H1 (cell line): ENCODE measurements around the gene EGLN3. TPM values are rescaled to one million over a fixed set of nuclear protein-coding genes. Genes with fewer than 3 reads are reported as not detected.

ENCODE experiments used
- polyA plus RNA-seq, 7 experiments: library from polyadenylated mRNA; depleted of rRNA in 3 of 7; stranded (reverse) in 5 of 7; unstranded in 2 of 7; fragments of >200 nt in 5 of 7; fragments of 200-250 nt in 2 of 7; gene quantifications; 1 replicate in 5 of 7; 2 replicates in 1 of 7; 4 replicates in 1 of 7; pipeline versions ENCODE4 v1.2.1 to v1.2.3, GENCODE V29; 2011 to 2013; ENCODE audit warnings: missing spikeins in 2 of 7, mixed read lengths in 2 of 7
- total RNA-seq: library from RNA; stranded (reverse); fragmentation: NEBNext Ultra II Directional; extraction: Animal tissue kit (Norgen Biotek cat#: 25700); gene quantifications from 2 replicates; pipeline ENCODE4 v1.2.1, GENCODE V29; 2021
- TF ChIP-seq, protein P1 (sequence below): fragments of 300-600 bp; sonication (generic); IDR thresholded peaks from 2 replicates; pipeline ENCODE4 v1.7.1; 2012; ENCODE audit warnings: low read length, moderate library complexity, mild to moderate bottlenecking, inconsistent platforms; ENCODE audit not compliant: insufficient replicate concordance

EGLN3 gene
- total and polyA plus RNA-seq, 2 of the 8 experiments (the other 6 are each of a cell fraction or from before 2014, with no cell fraction given), result 10.6 to 27.3 TPM

- TF ChIP-seq, protein P1, sequence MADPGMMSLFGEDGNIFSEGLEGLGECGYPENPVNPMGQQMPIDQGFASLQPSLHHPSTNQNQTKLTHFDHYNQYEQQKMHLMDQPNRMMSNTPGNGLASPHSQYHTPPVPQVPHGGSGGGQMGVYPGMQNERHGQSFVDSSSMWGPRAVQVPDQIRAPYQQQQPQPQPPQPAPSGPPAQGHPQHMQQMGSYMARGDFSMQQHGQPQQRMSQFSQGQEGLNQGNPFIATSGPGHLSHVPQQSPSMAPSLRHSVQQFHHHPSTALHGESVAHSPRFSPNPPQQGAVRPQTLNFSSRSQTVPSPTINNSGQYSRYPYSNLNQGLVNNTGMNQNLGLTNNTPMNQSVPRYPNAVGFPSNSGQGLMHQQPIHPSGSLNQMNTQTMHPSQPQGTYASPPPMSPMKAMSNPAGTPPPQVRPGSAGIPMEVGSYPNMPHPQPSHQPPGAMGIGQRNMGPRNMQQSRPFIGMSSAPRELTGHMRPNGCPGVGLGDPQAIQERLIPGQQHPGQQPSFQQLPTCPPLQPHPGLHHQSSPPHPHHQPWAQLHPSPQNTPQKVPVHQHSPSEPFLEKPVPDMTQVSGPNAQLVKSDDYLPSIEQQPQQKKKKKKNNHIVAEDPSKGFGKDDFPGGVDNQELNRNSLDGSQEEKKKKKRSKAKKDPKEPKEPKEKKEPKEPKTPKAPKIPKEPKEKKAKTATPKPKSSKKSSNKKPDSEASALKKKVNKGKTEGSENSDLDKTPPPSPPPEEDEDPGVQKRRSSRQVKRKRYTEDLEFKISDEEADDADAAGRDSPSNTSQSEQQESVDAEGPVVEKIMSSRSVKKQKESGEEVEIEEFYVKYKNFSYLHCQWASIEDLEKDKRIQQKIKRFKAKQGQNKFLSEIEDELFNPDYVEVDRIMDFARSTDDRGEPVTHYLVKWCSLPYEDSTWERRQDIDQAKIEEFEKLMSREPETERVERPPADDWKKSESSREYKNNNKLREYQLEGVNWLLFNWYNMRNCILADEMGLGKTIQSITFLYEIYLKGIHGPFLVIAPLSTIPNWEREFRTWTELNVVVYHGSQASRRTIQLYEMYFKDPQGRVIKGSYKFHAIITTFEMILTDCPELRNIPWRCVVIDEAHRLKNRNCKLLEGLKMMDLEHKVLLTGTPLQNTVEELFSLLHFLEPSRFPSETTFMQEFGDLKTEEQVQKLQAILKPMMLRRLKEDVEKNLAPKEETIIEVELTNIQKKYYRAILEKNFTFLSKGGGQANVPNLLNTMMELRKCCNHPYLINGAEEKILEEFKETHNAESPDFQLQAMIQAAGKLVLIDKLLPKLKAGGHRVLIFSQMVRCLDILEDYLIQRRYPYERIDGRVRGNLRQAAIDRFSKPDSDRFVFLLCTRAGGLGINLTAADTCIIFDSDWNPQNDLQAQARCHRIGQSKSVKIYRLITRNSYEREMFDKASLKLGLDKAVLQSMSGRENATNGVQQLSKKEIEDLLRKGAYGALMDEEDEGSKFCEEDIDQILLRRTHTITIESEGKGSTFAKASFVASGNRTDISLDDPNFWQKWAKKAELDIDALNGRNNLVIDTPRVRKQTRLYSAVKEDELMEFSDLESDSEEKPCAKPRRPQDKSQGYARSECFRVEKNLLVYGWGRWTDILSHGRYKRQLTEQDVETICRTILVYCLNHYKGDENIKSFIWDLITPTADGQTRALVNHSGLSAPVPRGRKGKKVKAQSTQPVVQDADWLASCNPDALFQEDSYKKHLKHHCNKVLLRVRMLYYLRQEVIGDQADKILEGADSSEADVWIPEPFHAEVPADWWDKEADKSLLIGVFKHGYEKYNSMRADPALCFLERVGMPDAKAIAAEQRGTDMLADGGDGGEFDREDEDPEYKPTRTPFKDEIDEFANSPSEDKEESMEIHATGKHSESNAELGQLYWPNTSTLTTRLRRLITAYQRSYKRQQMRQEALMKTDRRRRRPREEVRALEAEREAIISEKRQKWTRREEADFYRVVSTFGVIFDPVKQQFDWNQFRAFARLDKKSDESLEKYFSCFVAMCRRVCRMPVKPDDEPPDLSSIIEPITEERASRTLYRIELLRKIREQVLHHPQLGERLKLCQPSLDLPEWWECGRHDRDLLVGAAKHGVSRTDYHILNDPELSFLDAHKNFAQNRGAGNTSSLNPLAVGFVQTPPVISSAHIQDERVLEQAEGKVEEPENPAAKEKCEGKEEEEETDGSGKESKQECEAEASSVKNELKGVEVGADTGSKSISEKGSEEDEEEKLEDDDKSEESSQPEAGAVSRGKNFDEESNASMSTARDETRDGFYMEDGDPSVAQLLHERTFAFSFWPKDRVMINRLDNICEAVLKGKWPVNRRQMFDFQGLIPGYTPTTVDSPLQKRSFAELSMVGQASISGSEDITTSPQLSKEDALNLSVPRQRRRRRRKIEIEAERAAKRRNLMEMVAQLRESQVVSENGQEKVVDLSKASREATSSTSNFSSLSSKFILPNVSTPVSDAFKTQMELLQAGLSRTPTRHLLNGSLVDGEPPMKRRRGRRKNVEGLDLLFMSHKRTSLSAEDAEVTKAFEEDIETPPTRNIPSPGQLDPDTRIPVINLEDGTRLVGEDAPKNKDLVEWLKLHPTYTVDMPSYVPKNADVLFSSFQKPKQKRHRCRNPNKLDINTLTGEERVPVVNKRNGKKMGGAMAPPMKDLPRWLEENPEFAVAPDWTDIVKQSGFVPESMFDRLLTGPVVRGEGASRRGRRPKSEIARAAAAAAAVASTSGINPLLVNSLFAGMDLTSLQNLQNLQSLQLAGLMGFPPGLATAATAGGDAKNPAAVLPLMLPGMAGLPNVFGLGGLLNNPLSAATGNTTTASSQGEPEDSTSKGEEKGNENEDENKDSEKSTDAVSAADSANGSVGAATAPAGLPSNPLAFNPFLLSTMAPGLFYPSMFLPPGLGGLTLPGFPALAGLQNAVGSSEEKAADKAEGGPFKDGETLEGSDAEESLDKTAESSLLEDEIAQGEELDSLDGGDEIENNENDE, result no peak
These were observed 33.2 kb downstream of the EGLN3 start (continued) for GRCh38 chr14:33917661-33918060.
